ENCODE measurements around the gene ZNF682.
"Not testable (repeated sequence)": the region's sequence is repeated elsewhere in the genome, so short reads cannot be mapped to it uniquely, and the experiment has no call there.

Gene ZNF682

DNA sequence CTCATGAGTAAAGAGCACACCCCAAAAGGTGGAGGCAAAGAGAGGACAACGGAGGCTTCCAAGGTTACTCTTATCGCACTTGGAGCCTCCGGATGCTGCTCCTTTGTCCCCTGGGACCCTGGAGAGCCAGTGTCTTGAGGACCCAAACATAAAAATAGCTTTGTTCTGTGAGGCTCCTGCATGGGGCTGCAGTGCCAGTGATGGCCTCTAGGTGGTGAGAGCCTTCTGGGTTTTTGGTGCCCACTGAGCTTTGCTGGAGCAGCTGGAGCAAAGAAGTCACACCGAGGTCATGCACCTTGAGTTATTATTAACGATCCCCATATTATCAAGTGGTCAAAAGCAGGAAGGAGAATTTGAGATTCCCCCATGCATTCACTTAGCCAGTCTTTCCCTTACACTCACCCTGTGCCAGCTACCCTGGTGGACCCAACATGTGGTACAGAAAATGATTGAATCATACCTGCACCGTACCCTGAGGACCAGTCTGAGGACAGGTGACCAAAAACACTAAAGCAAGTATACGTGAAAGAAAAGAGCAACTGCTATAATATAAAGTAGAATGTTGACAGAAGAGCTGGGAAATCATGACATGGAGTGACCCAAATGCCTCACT is 41.5 kb downstream of the ZNF682 start:
- DNase-seq (ENCODE audit: low spot score) = no peak

DNA sequence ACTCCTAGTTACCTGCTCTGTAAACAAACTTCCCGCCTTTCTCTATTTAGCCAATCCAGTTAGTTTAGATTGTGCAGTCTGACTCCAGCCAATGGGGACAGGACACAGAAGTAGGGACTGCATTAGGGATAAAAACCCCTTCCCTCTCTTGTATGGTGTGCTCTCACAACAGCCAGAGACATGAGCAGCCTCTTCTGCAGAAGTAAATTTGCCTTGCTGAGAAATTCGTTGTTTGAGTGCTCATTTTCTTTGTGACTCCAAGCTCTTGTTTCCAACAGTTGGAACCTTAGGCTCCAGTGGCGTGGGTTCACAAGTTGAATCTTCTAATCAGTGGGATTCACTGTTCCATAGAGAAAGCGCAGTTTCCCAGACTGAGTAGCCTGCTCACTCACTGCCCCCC is 72.4 kb downstream of the ZNF682 start:
- DNase-seq (ENCODE audit: low spot score) = no peak

DNA sequence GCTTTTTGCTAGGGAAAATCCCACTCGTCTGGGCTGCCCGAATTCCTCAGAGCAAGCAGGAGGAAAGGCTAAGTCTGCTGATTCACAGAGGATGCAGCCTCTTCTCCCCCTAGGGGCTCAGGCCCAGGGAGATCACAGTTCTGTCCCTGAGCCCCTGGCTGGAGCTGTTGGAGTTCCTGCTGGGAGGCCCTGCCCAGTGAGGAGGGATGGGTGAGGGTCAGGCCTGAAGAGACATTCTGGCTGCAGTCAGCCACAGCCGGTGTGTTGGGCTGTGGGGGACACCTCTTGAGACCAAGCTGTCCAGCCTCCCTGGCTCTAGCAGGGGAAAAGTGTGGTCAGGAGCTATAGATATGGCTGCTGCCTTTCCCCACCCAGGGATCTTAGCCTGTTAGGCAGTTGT is 73.2 kb downstream of the ZNF682 start:
- not testable (repeated sequence) for DNase-seq (ENCODE audit: low spot score)

DNA sequence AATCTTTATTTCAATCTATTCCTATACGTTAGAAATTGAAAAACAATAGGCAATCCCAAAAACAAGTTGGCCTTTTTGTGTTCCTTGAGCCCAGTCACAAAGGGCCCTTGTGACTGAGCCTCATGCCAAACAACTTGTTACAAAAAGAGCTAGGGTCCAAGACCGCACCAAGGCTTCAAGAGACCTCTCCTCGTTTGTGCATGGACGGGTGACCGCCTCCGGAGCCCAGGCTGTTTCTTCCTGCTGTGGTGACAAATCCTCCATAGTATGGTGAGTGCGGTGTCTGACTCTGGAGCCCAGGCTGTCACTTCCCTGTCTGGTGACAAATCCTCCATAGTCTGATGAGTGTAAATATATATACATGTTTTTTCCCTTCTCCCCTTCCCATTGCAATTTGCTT is 74.9 kb downstream of the ZNF682 start:
- no peak for DNase-seq (ENCODE audit: low spot score)

DNA sequence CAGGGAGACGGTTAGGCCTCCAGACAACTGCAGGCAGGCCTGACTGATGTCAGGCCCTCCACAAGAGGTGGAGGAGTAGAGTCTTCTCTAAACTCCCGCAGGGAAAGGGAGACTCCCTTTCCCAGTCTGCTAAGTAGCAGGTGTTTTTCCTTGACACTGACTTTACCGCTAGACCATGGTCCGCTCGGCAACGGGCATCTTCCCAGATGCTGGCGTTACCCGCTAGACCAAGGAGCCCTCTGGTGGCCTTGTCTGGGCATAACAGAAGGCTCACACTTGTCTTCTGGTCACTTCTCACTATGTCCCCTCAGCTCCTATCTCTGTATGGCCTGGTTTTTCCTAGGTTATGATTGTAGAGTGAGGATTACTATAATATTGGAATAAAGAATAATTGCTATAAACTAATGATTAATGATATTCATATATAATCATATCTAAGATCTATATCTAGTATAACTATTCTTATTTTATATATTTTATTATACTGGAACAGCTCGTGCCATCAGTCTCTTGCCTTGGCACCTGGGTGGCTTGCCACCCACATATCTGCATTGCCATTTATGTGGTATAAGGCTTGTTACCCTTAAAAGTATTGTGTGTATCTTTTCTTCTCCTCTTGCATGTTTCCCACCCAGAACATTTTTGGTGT is 80.0 kb downstream of the ZNF682 start:
- not testable (repeated sequence) for DNase-seq (ENCODE audit: low spot score)

DNA sequence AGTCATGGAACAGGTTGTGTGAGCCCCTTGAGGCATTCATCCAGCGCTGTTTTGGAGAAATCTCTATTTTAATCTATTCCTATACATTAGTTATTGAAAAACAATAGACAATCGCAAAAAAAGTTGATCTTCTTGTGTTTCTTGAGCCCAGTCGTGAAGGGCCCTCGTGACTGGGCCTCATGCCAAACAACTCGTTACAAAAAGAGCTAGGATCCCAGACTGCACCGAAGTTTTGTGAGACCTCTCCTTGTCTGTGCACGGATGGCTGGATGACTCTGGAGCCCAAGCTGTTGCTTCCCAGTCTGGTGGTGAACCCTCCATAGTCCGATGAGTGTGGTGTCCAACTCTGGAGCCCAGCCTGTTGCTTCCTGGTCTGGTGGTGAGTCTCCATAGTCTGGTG is 81.5 kb downstream of the ZNF682 start:
- not testable (repeated sequence) for DNase-seq (ENCODE audit: low spot score)

DNA sequence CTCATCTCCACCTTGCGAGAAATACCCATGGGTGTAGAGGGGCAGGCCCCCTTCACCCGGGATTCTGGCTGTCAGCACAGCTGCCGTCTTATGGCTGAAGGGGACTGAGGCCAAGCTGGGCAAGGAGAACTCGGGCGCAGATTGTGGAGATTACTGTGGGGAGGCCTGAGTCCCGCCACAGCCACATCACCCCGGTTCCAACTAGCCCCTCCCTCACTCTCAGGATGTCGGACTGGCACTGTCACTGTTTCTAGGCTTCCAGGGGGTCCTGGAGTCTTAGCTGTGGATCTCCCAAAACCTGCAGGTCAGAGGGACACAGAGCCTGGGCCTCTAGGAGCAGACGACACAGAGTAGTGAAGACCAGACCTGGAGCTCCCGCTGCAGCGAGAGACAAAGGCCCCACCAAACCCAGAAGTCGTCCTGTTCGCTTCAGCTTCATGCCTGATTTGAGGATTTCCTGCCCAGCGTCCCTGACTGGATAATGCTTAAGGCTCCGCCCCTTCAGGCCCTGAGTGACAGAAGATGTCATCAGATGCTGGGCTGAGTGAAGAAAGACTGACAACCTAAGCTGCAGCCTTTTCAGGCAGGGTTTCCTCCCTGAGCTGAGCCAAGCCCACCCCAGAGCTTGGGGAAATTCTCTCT is 82.8 kb downstream of the ZNF682 start:
- no peak for DNase-seq (ENCODE audit: low spot score)

DNA sequence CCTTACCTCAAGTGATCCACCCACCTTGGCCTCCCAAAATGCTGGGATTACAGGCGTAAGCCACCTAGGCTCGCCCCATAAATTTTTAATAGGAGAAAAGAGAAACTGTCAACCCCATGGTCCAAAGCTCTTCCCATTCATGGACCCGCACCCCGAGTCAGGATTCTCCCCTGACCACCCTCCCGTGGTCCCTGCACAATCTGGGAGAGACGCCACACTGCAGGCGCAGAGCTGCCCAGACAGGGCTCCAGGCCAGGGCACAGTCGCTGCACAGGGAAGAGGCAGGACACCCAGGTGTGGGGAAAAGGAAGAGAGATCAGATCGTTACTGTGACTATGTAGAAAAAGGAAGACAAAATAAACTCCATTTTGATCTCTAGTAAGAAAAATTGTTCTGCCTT is 84.1 kb downstream of the ZNF682 start:
- DNase-seq (ENCODE audit: low spot score) = no peak
